HCT116 (cell line): Measurements from ENCODE around the gene SUSD6. TPM values are rescaled to one million over a fixed set of nuclear protein-coding genes. Genes with fewer than 3 reads are reported as not detected.

Experiments
- ATAC-seq: fragments of 200-7000 bp; cut with Tn5 transposase; 2 replicates; pipeline ENCODE4 v1.9.1; 2020; ENCODE audit warnings: mild to moderate bottlenecking, moderate library complexity
- BruUV-seq: library from RNA; stranded (reverse); fragments of 400-500 nt; replicated peaks from 2 replicates; lab custom pipeline; 2021; lab: Mats Ljungman, UMichigan
- CTCF ChIA-PET: fragments of 300-600 bp; sonication (Branson Sonifier 250); formaldehyde crosslinking; loops from one replicate; lab custom pipeline; 2021; ENCODE audit warnings: antibody characterized with exemption; lab: Charles Lee
- POLR2A ChIA-PET: fragments of 300-600, 350-600 bp; sonication (Branson Sonifier 250); formaldehyde crosslinking; loops from one replicate; lab custom pipeline; 2021; ENCODE audit warnings: antibody characterized with exemption; lab: Charles Lee
- RAD21 ChIA-PET, 2 experiments: fragments of 300-600 bp; sonication (Branson Sonifier 250); formaldehyde crosslinking; loops; one replicate each; lab custom pipeline; 2023; ENCODE audit warnings: low total read pairs in 2 of 2; ENCODE audit not compliant: uncharacterized antibody in 2 of 2, unreplicated experiment in 2 of 2, low non-redundant PET in 1 of 2; lab: Charles Lee
- DNase-seq: peaks from one replicate; pipeline ENCODE4 v3.0.0-alpha.2; 2010; ENCODE audit warnings: low read depth, low spot score
- H2AFZ ChIP-seq: fragments of 200-600 bp; shearing (Covaris generic), sonication (generic); 2 replicates; pipeline ENCODE4 v1.6.1; 2017; ENCODE audit warnings: low read depth, mixed run types, mixed read lengths, antibody characterized with exemption, low read length; ENCODE audit not compliant: poor library complexity, severe bottlenecking
- H3K27ac ChIP-seq: 2 replicates; pipeline ENCODE4 v1.5.1; 2012; ENCODE audit warnings: low read depth, low read length
- H3K27me3 ChIP-seq: fragments of 200-600 bp; sonication (generic); 2 replicates; pipeline ENCODE4 v1.6.1; 2016; ENCODE audit warnings: mixed run types, low read length, mixed read lengths; ENCODE audit not compliant: insufficient read depth
- H3K36me3 ChIP-seq, 2 experiments: fragments of 200-500 bp in 1 of 2; fragments of 200-600 bp in 1 of 2; sonication (Bioruptor generic) in 1 of 2; sonication (generic) in 1 of 2; 2 replicates each; pipeline versions ENCODE4 v1.5.1 to v1.6.1; 2014 to 2016; ENCODE audit warnings: low read length in 2 of 2, inconsistent platforms in 1 of 2, mixed read lengths in 1 of 2, mixed run types in 1 of 2; ENCODE audit not compliant: insufficient read depth in 2 of 2, control insufficient read depth in 1 of 2
- H3K4me1 ChIP-seq, 2 experiments: fragments of 200-600 bp in 1 of 2; sonication (generic) in 1 of 2; 2 replicates each; pipeline versions ENCODE4 v1.5.1 to v1.6.1; 2012 to 2017; ENCODE audit warnings: low read length in 2 of 2, inconsistent platforms in 1 of 2, mild to moderate bottlenecking in 1 of 2, mixed read lengths in 1 of 2, mixed run types in 1 of 2, moderate library complexity in 1 of 2; ENCODE audit not compliant: insufficient read depth in 2 of 2, control insufficient read depth in 1 of 2
- H3K4me2 ChIP-seq: fragments of 200-600 bp; sonication (generic); 2 replicates; pipeline ENCODE4 v1.6.1; 2017; ENCODE audit warnings: mixed run types, low read length, mixed read lengths
- H3K4me3 ChIP-seq, 2 experiments: fragments of 200-600 bp in 1 of 2; sonication (generic) in 1 of 2; replicated peaks in 1 of 2; 2 replicates each; pipeline ENCODE4 v1.5.1; 2011 to 2016; ENCODE audit warnings: low read length in 2 of 2, control low read depth in 1 of 2, low read depth in 1 of 2, mild to moderate bottlenecking in 1 of 2, mixed read lengths in 1 of 2, mixed run types in 1 of 2
- H3K79me2 ChIP-seq: fragments of 200-600 bp; sonication (generic); 2 replicates; pipeline ENCODE4 v1.6.1; 2017; ENCODE audit warnings: mild to moderate bottlenecking, mixed run types, low read length, moderate library complexity, mixed read lengths; ENCODE audit not compliant: insufficient read depth
- H3K9ac ChIP-seq: fragments of 200-600 bp; sonication (generic); 2 replicates; pipeline ENCODE4 v1.6.1; 2016; ENCODE audit warnings: low read length, mixed read lengths
- H3K9me2 ChIP-seq: fragments of 200-600 bp; sonication (generic), shearing (Covaris generic); 2 replicates; pipeline ENCODE4 v1.6.1; 2017; ENCODE audit warnings: mixed run types, mild to moderate bottlenecking, moderate library complexity; ENCODE audit not compliant: insufficient read depth
- H3K9me3 ChIP-seq, 2 experiments: fragments of 200-500 bp in 1 of 2; fragments of 200-600 bp in 1 of 2; sonication (Bioruptor generic) in 1 of 2; sonication (generic) in 1 of 2; 2 replicates each; pipeline ENCODE4 v1.6.1; 2014 to 2017; ENCODE audit warnings: low read length in 2 of 2, mixed read lengths in 2 of 2, inconsistent platforms in 1 of 2, low read depth in 1 of 2, mild to moderate bottlenecking in 1 of 2, mixed run types in 1 of 2, moderate library complexity in 1 of 2; ENCODE audit not compliant: control insufficient read depth in 1 of 2, insufficient read depth in 1 of 2
- H4K20me1 ChIP-seq: fragments of 200-600 bp; sonication (generic), shearing (Covaris generic); 2 replicates; pipeline ENCODE4 v1.6.1; 2017; ENCODE audit warnings: mixed run types, mild to moderate bottlenecking, moderate library complexity; ENCODE audit not compliant: insufficient read depth
- CBX3 ChIP-seq: IDR thresholded peaks from 2 replicates; pipeline ENCODE4 v1.6.1; 2012; ENCODE audit warnings: low read depth
- CEBPB ChIP-seq: IDR thresholded peaks from 2 replicates; pipeline ENCODE4 v1.6.1; 2012; ENCODE audit warnings: low read depth
- EGR1 ChIP-seq: IDR thresholded peaks from 2 replicates; pipeline ENCODE4 v1.6.1; 2012; ENCODE audit warnings: low read depth
- ELF1 ChIP-seq: IDR thresholded peaks from 2 replicates; pipeline ENCODE4 v1.6.1; 2012; ENCODE audit warnings: low read depth, borderline replicate concordance
- EZH2 ChIP-seq: fragments of 200-600 bp; sonication (generic); IDR thresholded peaks from 2 replicates; pipeline ENCODE4 v1.6.1; 2017; ENCODE audit warnings: antibody characterized with exemption, mixed run types
- FOSL1 ChIP-seq: IDR thresholded peaks from 2 replicates; pipeline ENCODE4 v1.6.1; 2012; ENCODE audit warnings: low read depth
- JUND ChIP-seq: IDR thresholded peaks from 2 replicates; pipeline ENCODE4 v1.6.1; 2012
- POLR2A ChIP-seq: IDR thresholded peaks from 2 replicates; pipeline ENCODE4 v1.7.0; 2011; ENCODE audit warnings: borderline replicate concordance; ENCODE audit not compliant: insufficient read depth, insufficient read length; ENCODE audit errors: extremely low read depth
- RAD21 ChIP-seq: IDR thresholded peaks from 2 replicates; pipeline ENCODE4 v1.6.1; 2012; ENCODE audit warnings: low read depth, mild to moderate bottlenecking
- SP1 ChIP-seq: IDR thresholded peaks from 2 replicates; pipeline ENCODE4 v1.6.1; 2012; ENCODE audit warnings: low read depth
- SRF ChIP-seq: IDR thresholded peaks from 2 replicates; pipeline ENCODE4 v1.6.1; 2012; ENCODE audit warnings: low read depth
- YY1 ChIP-seq: IDR thresholded peaks from 2 replicates; pipeline ENCODE4 v1.6.1; 2011; ENCODE audit warnings: low read length, low read depth, moderate library complexity, mild to moderate bottlenecking; ENCODE audit not compliant: insufficient replicate concordance; ENCODE audit errors: extremely low read depth
- ZFX ChIP-seq: fragments of 450-650 bp; IDR thresholded peaks from 2 replicates; pipeline ENCODE4 v1.6.1; 2017
- intact Hi-C: fragments of 100-400 bp; cut with micrococcal nuclease; formaldehyde crosslinking; loops from 2 replicates; pipeline ENCODE4 v1.10.0; 2022
- total RNA-seq: library from RNA; stranded (reverse); gene quantifications from one replicate; pipeline ENCODE4 v1.2.1, GENCODE V29; 2021; ENCODE audit not compliant: unreplicated experiment
- TF ChIP-seq, protein P1 (sequence below), 3 experiments: fragments of 200-600 bp in 1 of 3; sonication (generic) in 1 of 3; IDR thresholded peaks in 2 of 3; conservative IDR thresholded peaks in 1 of 3; 2 replicates each; pipeline ENCODE4 v1.5.1; 2012 to 2017; ENCODE audit warnings: low read depth in 2 of 3, low read length in 2 of 3, antibody characterized with exemption in 1 of 3, borderline replicate concordance in 1 of 3, control low read depth in 1 of 3, mild to moderate bottlenecking in 1 of 3, mixed read lengths in 1 of 3, mixed run types in 1 of 3, moderate library complexity in 1 of 3; ENCODE audit not compliant: insufficient read depth in 1 of 3
- TF ChIP-seq, protein P2 (sequence below): IDR thresholded peaks from 2 replicates; pipeline ENCODE4 v1.6.1; 2012

Gene SUSD6
- total RNA-seq, 1 experiment from 2014 or later, result 6.4 TPM

DNA sequence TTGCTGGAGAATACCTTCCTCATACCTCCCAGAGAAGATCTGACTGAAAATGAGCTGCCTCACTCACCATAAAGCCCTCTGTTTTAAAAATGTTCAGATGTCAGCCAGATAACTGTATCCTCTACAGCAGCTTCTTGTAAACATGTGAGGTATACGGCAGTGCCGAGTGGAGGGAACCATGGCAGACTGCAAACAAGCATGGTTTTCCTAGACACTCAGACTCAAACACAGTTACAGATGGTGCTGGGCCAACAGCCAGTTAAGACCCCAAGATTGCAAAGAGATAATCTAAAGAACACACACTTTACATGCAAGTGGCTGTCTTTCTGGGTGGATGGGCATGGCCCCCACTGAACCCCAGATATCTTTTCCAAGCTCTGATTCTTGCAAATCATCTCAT lies 20.1 kb upstream of the SUSD6 start:
- ChIA-PET POLR2A (no interaction called here), CTCF (no interaction called here), RAD21 (no interaction called here)
- no peak overlapping the region for H3K4me2 ChIP-seq
- H3K4me3 ChIP-seq, result no peak overlapping the region
- BruUV-seq, result no TSS peak
- no peak overlapping the region for H3K27ac ChIP-seq
- H4K20me1 ChIP-seq, result no peaks in the 10 kb centered on the region
- H3K27me3 ChIP-seq, result no peaks in the 10 kb centered on the region
- H3K9me3 ChIP-seq, result no peaks in the 10 kb centered on the region
- no peaks in the 10 kb centered on the region for H3K79me2 ChIP-seq
- TF ChIP-seq ZFX, result no peak
- TF ChIP-seq, protein P1, sequence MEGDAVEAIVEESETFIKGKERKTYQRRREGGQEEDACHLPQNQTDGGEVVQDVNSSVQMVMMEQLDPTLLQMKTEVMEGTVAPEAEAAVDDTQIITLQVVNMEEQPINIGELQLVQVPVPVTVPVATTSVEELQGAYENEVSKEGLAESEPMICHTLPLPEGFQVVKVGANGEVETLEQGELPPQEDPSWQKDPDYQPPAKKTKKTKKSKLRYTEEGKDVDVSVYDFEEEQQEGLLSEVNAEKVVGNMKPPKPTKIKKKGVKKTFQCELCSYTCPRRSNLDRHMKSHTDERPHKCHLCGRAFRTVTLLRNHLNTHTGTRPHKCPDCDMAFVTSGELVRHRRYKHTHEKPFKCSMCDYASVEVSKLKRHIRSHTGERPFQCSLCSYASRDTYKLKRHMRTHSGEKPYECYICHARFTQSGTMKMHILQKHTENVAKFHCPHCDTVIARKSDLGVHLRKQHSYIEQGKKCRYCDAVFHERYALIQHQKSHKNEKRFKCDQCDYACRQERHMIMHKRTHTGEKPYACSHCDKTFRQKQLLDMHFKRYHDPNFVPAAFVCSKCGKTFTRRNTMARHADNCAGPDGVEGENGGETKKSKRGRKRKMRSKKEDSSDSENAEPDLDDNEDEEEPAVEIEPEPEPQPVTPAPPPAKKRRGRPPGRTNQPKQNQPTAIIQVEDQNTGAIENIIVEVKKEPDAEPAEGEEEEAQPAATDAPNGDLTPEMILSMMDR (IDR thresholded peaks at IDR 0.05 in 2 of 3, conservative IDR thresholded peaks at IDR 0.05 in 1 of 3; ENCODE audit: borderline replicate concordance in 1 of 3, insufficient read depth in 1 of 3, low read depth in 2 of 3, low read length in 2 of 3), result no peak
- TF ChIP-seq SRF, result no peak
- TF ChIP-seq, protein P2, sequence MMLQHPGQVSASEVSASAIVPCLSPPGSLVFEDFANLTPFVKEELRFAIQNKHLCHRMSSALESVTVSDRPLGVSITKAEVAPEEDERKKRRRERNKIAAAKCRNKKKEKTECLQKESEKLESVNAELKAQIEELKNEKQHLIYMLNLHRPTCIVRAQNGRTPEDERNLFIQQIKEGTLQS, result no peak
- TF ChIP-seq JUND, result no peak
- no peak for TF ChIP-seq FOSL1
- no peak for TF ChIP-seq CEBPB
- no peak for TF ChIP-seq EGR1
- no peak for TF ChIP-seq POLR2A
- TF ChIP-seq EZH2, result no peak
- no peak for TF ChIP-seq RAD21
- no peak for TF ChIP-seq ELF1
- no peak for TF ChIP-seq CBX3
- TF ChIP-seq YY1, result no peak
- TF ChIP-seq SP1, result no peak
- no peak overlapping the region for H2AFZ ChIP-seq
- no peak overlapping the region for H3K9ac ChIP-seq
- H3K4me1 ChIP-seq, result no peaks in the 10 kb centered on the region
- no peaks in the 10 kb centered on the region for H3K36me3 ChIP-seq
- ATAC-seq, result no peak
- no peaks in the 10 kb centered on the region for H3K9me2 ChIP-seq
- DNase-seq, result no peak
- intact Hi-C loops, result no loop called here
